A549 treated with RU486 at 1 μM for 4 hours (cell line): ENCODE results near the gene MYO18B. TPM values are rescaled to one million over a fixed set of nuclear protein-coding genes. Genes with fewer than 3 reads are reported as not detected.

Source experiments
- total RNA-seq: library from RNA; stranded (reverse); fragments of 200-300 nt; extraction: Qiagen RNA extraction; gene quantifications from 5 replicates; pipeline ENCODE4 v1.2.3, GENCODE V29; 2022; ENCODE audit warnings: low read depth

Gene MYO18B, protein sequence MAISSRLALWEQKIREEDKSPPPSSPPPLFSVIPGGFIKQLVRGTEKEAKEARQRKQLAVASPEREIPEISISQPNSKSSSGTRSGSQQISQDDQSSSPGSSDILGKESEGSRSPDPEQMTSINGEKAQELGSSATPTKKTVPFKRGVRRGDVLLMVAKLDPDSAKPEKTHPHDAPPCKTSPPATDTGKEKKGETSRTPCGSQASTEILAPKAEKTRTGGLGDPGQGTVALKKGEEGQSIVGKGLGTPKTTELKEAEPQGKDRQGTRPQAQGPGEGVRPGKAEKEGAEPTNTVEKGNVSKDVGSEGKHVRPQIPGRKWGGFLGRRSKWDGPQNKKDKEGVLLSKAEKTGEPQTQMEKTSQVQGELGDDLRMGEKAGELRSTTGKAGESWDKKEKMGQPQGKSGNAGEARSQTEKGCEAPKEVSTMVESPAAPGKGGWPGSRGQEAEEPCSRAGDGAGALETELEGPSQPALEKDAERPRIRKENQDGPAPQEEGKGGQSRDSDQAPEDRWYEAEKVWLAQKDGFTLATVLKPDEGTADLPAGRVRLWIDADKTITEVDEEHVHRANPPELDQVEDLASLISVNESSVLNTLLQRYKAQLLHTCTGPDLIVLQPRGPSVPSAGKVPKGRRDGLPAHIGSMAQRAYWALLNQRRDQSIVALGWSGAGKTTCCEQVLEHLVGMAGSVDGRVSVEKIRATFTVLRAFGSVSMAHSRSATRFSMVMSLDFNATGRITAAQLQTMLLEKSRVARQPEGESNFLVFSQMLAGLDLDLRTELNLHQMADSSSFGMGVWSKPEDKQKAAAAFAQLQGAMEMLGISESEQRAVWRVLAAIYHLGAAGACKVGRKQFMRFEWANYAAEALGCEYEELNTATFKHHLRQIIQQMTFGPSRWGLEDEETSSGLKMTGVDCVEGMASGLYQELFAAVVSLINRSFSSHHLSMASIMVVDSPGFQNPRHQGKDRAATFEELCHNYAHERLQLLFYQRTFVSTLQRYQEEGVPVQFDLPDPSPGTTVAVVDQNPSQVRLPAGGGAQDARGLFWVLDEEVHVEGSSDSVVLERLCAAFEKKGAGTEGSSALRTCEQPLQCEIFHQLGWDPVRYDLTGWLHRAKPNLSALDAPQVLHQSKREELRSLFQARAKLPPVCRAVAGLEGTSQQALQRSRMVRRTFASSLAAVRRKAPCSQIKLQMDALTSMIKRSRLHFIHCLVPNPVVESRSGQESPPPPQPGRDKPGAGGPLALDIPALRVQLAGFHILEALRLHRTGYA (N-terminal part only)
- total RNA-seq, result 0.02 to 0.10 TPM (median 0.05 TPM) in 3 of 5 replicates, not detected in the others

GRCh38 chr22:25741692-25742626 is at the start of gene MYO18B:
TSS of gene MYO18B (plus strand) at chr22:25742188. CDS start at chr22:25761093, 18,905 bp downstream.

Other genes starting within 250 kb of the MYO18B start
- gene GRK3, start 177.5 kb upstream of the MYO18B start, total RNA-seq, result 3.1 to 3.7 TPM (median 3.5 TPM) in 5 replicates